ENCODE results near the gene RAB12.

Gene RAB12

GRCh38 chr18:8657050-8657820 lies 48.0 kb downstream of the RAB12 start:
- H3K9me3 ChIP-seq: no peaks in the 10 kb centered on the region
- peaks cover 23% of the 10 kb centered on the region for H3K27me3 ChIP-seq
- no peaks in the 10 kb centered on the region for H3K36me3 ChIP-seq
- no peak for TF ChIP-seq CTCF (IDR thresholded peaks at IDR 0.05)
- H3K4me3 ChIP-seq (ENCODE audit: low read depth in 1 of 2, low read length in 1 of 2): no peak overlapping the region
- no peaks in the 10 kb centered on the region for H3K4me1 ChIP-seq (ENCODE audit: control insufficient read depth in 1 of 2, insufficient read depth in 1 of 2, low read depth in 1 of 2, low read length in 1 of 2)
- H3K27ac ChIP-seq: no peak overlapping the region

GRCh38 chr18:8657873-8658470 lies 48.7 kb downstream of the RAB12 start:
- Histone ChIP-seq H3K27ac (no peak overlapping the region), H3K27me3 (peaks cover 31% of the 10 kb centered on the region), H3K4me3 (ENCODE audit: low read depth in 1 of 2, low read length in 1 of 2) (no peak overlapping the region), H3K36me3 (no peaks in the 10 kb centered on the region), H3K9me3 (no peaks in the 10 kb centered on the region), H3K4me1 (ENCODE audit: control insufficient read depth in 1 of 2, insufficient read depth in 1 of 2, low read depth in 1 of 2, low read length in 1 of 2) (no peaks in the 10 kb centered on the region)
- no peak for TF ChIP-seq CTCF (IDR thresholded peaks at IDR 0.05)

- no peak overlapping the region for H3K4me3 ChIP-seq (ENCODE audit: low read depth in 1 of 2, low read length in 1 of 2)
- no peak overlapping the region for H3K27ac ChIP-seq
- no peaks in the 10 kb centered on the region for H3K4me1 ChIP-seq (ENCODE audit: control insufficient read depth in 1 of 2, insufficient read depth in 1 of 2, low read depth in 1 of 2, low read length in 1 of 2)
- no peaks in the 10 kb centered on the region for H3K36me3 ChIP-seq
- H3K9me3 ChIP-seq: no peaks in the 10 kb centered on the region
- peaks cover 27% of the 10 kb centered on the region for H3K27me3 ChIP-seq
- TF ChIP-seq CTCF (IDR thresholded peaks at IDR 0.05): no peak
Observed at GRCh38 chr18:8658858-8659485, 49.7 kb downstream of the RAB12 start.

- Histone ChIP-seq H3K27ac (no peak overlapping the region), H3K9me3 (no peaks in the 10 kb centered on the region), H3K27me3 (peaks cover 26% of the 10 kb centered on the region), H3K36me3 (no peaks in the 10 kb centered on the region), H3K4me3 (ENCODE audit: low read depth in 1 of 2, low read length in 1 of 2) (no peak overlapping the region), H3K4me1 (ENCODE audit: control insufficient read depth in 1 of 2, insufficient read depth in 1 of 2, low read depth in 1 of 2, low read length in 1 of 2) (no peaks in the 10 kb centered on the region)
- no peak for TF ChIP-seq CTCF (IDR thresholded peaks at IDR 0.05)
Observed at GRCh38 chr18:8659609-8660242, 50.5 kb downstream of the RAB12 start.

GRCh38 chr18:8660316-8660715 lies 51.1 kb downstream of the RAB12 start:
- TF ChIP-seq CTCF (IDR thresholded peaks at IDR 0.05): no peak
- H3K9me3 ChIP-seq: no peaks in the 10 kb centered on the region
- peaks cover 26% of the 10 kb centered on the region for H3K27me3 ChIP-seq
- no peak overlapping the region for H3K4me3 ChIP-seq (ENCODE audit: low read depth in 1 of 2, low read length in 1 of 2)
- H3K27ac ChIP-seq: no peak overlapping the region
- no peaks in the 10 kb centered on the region for H3K4me1 ChIP-seq (ENCODE audit: control insufficient read depth in 1 of 2, insufficient read depth in 1 of 2, low read depth in 1 of 2, low read length in 1 of 2)
- no peaks in the 10 kb centered on the region for H3K36me3 ChIP-seq
